ENCODE measurements around the gene DHCR7.

- TF ChIP-seq YY1 (IDR thresholded peaks at IDR 0.05; ENCODE audit: insufficient read depth, insufficient read length) (no peak), ZNF274 (IDR thresholded peaks at IDR 0.05; ENCODE audit: low read depth, low read length) (no peak)
Measured at GRCh38 chr11:71395263-71395560, 53.0 kb downstream of the DHCR7 start.
